Neural cell (in vitro differentiated cells): ENCODE results near the gene TMBIM4. TPM values are rescaled to one million over a fixed set of nuclear protein-coding genes. Genes with fewer than 3 reads are reported as not detected.

Experiments
- H2AFZ ChIP-seq: fragments of 200-600, 300-800 bp; sonication (generic), shearing (Covaris generic); 2 replicates; pipeline ENCODE4 v1.6.0; 2014; ENCODE audit warnings: low read depth, mild to moderate bottlenecking, antibody characterized with exemption, low read length, moderate library complexity
- H3F3A ChIP-seq: fragments of 200-600 bp; shearing (Covaris generic); 2 replicates; pipeline ENCODE4 v1.6.1; 2016; ENCODE audit warnings: mild to moderate bottlenecking, moderate library complexity, mixed read lengths, antibody characterized with exemption, low read length; ENCODE audit not compliant: insufficient read depth, poor library complexity, severe bottlenecking
- H3K27ac ChIP-seq: fragments of 200-600, 300-800 bp; sonication (generic), shearing (Covaris generic); 2 replicates; pipeline ENCODE4 v1.5.1; 2014; ENCODE audit warnings: mild to moderate bottlenecking, low read length, moderate library complexity
- H3K27me3 ChIP-seq: fragments of 300-800, 200-600 bp; sonication (generic), shearing (Covaris generic); 2 replicates; pipeline ENCODE4 v1.6.0; 2014; ENCODE audit warnings: mild to moderate bottlenecking, low read depth, low read length, moderate library complexity; ENCODE audit not compliant: insufficient read depth
- H3K36me3 ChIP-seq: fragments of 300-800, 200-600 bp; sonication (generic), shearing (Covaris generic); 2 replicates; pipeline ENCODE4 v1.5.1; 2014; ENCODE audit warnings: mild to moderate bottlenecking, antibody characterized with exemption, low read length, moderate library complexity; ENCODE audit not compliant: insufficient read depth
- H3K4me2 ChIP-seq: fragments of 300-800, 200-600 bp; sonication (generic), shearing (Covaris generic); 2 replicates; pipeline ENCODE4 v1.6.0; 2014; ENCODE audit warnings: mild to moderate bottlenecking, low read length
- H3K4me3 ChIP-seq: fragments of 300-800, 200-600 bp; sonication (generic), shearing (Covaris generic); 2 replicates; pipeline ENCODE4 v1.5.1; 2014; ENCODE audit warnings: mild to moderate bottlenecking, low read length, moderate library complexity
- H3K79me2 ChIP-seq: fragments of 200-600 bp; shearing (Covaris generic); replicated peaks from 2 replicates; pipeline ENCODE4 v1.6.0; 2014; ENCODE audit warnings: mild to moderate bottlenecking, low read length, moderate library complexity; ENCODE audit not compliant: insufficient read depth
- H3K9ac ChIP-seq: fragments of 300-800, 200-600 bp; sonication (generic), shearing (Covaris generic); 2 replicates; pipeline ENCODE4 v1.6.1; 2016; ENCODE audit warnings: mild to moderate bottlenecking, low read length, mixed read lengths
- H3K9me2 ChIP-seq: fragments of 200-600 bp; shearing (Covaris generic); 2 replicates; pipeline ENCODE4 v1.6.1; 2016; ENCODE audit warnings: mild to moderate bottlenecking, low read length, mixed read lengths; ENCODE audit not compliant: insufficient read depth
- H3K9me3 ChIP-seq: fragments of 200-600, 300-800 bp; sonication (generic), shearing (Covaris generic); 2 replicates; pipeline ENCODE4 v1.6.1; 2016; ENCODE audit warnings: mild to moderate bottlenecking, mixed run types, low read length, moderate library complexity, mixed read lengths
- H4K20me1 ChIP-seq: fragments of 200-600 bp; shearing (Covaris generic); 2 replicates; pipeline ENCODE4 v1.6.1; 2016; ENCODE audit warnings: mild to moderate bottlenecking, mixed run types; ENCODE audit not compliant: insufficient read depth
- EP300 ChIP-seq: fragments of 450-650 bp; conservative IDR thresholded peaks from 2 replicates; pipeline ENCODE4 v1.6.1; 2014; ENCODE audit warnings: antibody characterized with exemption, mild to moderate bottlenecking, moderate library complexity; ENCODE audit not compliant: poor library complexity, severe bottlenecking
- EZH2 ChIP-seq: fragments of 200-600, 300-800 bp; shearing (Covaris generic), sonication (generic); IDR thresholded peaks from 2 replicates; pipeline ENCODE4 v1.6.1; 2014; ENCODE audit warnings: antibody characterized with exemption, low read length, borderline replicate concordance, mild to moderate bottlenecking; ENCODE audit not compliant: insufficient read depth, poor library complexity, severe bottlenecking
- MXI1 ChIP-seq: fragments of 450-650 bp; conservative IDR thresholded peaks from 2 replicates; pipeline ENCODE4 v1.6.1; 2014; ENCODE audit warnings: antibody characterized with exemption, mild to moderate bottlenecking; ENCODE audit not compliant: poor library complexity, severe bottlenecking
- POLR2AphosphoS5 ChIP-seq: IDR thresholded peaks from 2 replicates; pipeline ENCODE4 v1.6.1; 2012
- RAD21 ChIP-seq: fragments of 450-650 bp; conservative IDR thresholded peaks from 2 replicates; pipeline ENCODE4 v1.6.1; 2014; ENCODE audit warnings: antibody characterized with exemption, mild to moderate bottlenecking, moderate library complexity
- SMC3 ChIP-seq: fragments of 450-650 bp; conservative IDR thresholded peaks from 2 replicates; pipeline ENCODE4 v1.6.1; 2014; ENCODE audit warnings: antibody characterized with exemption, mild to moderate bottlenecking, moderate library complexity; ENCODE audit not compliant: poor library complexity
- TAF1 ChIP-seq: IDR thresholded peaks from 2 replicates; pipeline ENCODE4 v1.6.1; 2012; ENCODE audit warnings: low read depth
- polyA plus RNA-seq: library from polyadenylated mRNA; depleted of rRNA; stranded (reverse); fragments of >200 nt; gene quantifications from 2 replicates; pipeline ENCODE4 v1.2.3, GENCODE V29; 2014
- TF ChIP-seq, protein P1 (sequence below): fragments of 450-650 bp; IDR thresholded peaks from 2 replicates; pipeline ENCODE4 v1.5.1; 2014; ENCODE audit warnings: antibody characterized with exemption, mild to moderate bottlenecking, moderate library complexity; ENCODE audit not compliant: poor library complexity, severe bottlenecking
- TF ChIP-seq, protein P2 (sequence below): IDR thresholded peaks from 2 replicates; pipeline ENCODE4 v1.6.1; 2012; ENCODE audit warnings: borderline replicate concordance

The TMBIM4 gene
- polyA plus RNA-seq, 1 donor from 2014 or later, result 24.5 TPM

DNA sequence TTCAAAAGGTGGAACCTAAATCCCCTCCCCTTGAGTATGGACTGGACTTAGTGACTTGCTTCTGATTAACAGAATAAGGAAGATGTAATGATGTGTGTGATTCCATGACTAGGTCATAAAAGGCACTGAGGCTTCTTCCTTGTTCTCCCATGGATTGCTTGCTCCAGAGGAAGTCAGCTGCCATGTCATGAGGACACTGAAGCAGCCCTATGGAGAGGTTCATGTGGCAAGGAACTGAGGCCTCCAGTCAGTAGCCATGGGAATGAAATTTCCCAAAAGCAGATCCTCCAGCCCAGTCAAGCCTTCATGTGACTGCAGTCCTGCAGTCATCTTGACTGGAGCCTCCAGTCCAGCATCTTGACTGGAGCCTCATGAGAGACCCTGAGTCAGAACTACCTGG, 10.7 kb downstream of the TMBIM4 start:
- H3K36me3 ChIP-seq, result no peaks in the 10 kb centered on the region
- no peak for TF ChIP-seq POLR2AphosphoS5
- no peak for TF ChIP-seq SMC3
- TF ChIP-seq, protein P1, sequence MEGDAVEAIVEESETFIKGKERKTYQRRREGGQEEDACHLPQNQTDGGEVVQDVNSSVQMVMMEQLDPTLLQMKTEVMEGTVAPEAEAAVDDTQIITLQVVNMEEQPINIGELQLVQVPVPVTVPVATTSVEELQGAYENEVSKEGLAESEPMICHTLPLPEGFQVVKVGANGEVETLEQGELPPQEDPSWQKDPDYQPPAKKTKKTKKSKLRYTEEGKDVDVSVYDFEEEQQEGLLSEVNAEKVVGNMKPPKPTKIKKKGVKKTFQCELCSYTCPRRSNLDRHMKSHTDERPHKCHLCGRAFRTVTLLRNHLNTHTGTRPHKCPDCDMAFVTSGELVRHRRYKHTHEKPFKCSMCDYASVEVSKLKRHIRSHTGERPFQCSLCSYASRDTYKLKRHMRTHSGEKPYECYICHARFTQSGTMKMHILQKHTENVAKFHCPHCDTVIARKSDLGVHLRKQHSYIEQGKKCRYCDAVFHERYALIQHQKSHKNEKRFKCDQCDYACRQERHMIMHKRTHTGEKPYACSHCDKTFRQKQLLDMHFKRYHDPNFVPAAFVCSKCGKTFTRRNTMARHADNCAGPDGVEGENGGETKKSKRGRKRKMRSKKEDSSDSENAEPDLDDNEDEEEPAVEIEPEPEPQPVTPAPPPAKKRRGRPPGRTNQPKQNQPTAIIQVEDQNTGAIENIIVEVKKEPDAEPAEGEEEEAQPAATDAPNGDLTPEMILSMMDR, result no peak
- TF ChIP-seq EZH2, result no peak
- no peak for TF ChIP-seq EP300
- TF ChIP-seq, protein P2, sequence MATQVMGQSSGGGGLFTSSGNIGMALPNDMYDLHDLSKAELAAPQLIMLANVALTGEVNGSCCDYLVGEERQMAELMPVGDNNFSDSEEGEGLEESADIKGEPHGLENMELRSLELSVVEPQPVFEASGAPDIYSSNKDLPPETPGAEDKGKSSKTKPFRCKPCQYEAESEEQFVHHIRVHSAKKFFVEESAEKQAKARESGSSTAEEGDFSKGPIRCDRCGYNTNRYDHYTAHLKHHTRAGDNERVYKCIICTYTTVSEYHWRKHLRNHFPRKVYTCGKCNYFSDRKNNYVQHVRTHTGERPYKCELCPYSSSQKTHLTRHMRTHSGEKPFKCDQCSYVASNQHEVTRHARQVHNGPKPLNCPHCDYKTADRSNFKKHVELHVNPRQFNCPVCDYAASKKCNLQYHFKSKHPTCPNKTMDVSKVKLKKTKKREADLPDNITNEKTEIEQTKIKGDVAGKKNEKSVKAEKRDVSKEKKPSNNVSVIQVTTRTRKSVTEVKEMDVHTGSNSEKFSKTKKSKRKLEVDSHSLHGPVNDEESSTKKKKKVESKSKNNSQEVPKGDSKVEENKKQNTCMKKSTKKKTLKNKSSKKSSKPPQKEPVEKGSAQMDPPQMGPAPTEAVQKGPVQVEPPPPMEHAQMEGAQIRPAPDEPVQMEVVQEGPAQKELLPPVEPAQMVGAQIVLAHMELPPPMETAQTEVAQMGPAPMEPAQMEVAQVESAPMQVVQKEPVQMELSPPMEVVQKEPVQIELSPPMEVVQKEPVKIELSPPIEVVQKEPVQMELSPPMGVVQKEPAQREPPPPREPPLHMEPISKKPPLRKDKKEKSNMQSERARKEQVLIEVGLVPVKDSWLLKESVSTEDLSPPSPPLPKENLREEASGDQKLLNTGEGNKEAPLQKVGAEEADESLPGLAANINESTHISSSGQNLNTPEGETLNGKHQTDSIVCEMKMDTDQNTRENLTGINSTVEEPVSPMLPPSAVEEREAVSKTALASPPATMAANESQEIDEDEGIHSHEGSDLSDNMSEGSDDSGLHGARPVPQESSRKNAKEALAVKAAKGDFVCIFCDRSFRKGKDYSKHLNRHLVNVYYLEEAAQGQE, result no peak
- TF ChIP-seq RAD21, result no peak
- no peak for TF ChIP-seq MXI1
- TF ChIP-seq TAF1, result no peak
- H3K79me2 ChIP-seq, result no peaks in the 10 kb centered on the region
- no peaks in the 10 kb centered on the region for H4K20me1 ChIP-seq
- H3K9ac ChIP-seq, result no peak overlapping the region
- H3K9me2 ChIP-seq, result no peaks in the 10 kb centered on the region
- H3K27me3 ChIP-seq, result no peaks in the 10 kb centered on the region
- H2AFZ ChIP-seq, result no peak overlapping the region
- H3K27ac ChIP-seq, result no peak overlapping the region
- H3K4me2 ChIP-seq, result no peak overlapping the region
- H3K4me3 ChIP-seq, result no peak overlapping the region
- H3F3A ChIP-seq, result no peaks in the 10 kb centered on the region
- H3K9me3 ChIP-seq, result peaks cover 4% of the 10 kb centered on the region

DNA sequence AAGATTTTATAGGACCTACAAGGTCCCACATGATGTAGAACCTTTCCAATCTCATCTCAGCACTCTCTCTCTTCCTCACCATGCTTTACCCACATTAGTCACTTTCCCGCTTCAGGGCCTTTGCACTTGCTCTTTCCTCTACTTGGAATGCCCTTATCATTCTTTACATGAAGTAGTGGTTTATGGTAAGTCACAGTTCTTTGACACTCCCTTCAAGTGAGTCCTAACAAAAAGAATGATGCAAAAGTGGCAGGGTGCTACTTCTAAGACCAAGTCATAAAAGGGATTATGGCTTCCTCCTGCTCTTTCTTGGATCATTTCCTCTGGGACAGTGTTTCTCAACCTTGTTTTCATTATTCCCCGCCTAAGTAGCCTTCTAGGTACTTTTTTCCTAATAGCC, 13.1 kb downstream of the TMBIM4 start:
- H3K9ac ChIP-seq, result no peak overlapping the region
- H2AFZ ChIP-seq, result no peak overlapping the region
- H3K79me2 ChIP-seq, result no peaks in the 10 kb centered on the region
- TF ChIP-seq EP300 (no peak), TAF1 (no peak), RAD21 (no peak), EZH2 (no peak), SMC3 (no peak), POLR2AphosphoS5 (no peak), MXI1 (no peak)
- TF ChIP-seq, protein P2, result no peak
- TF ChIP-seq, protein P1, result no peak
- no peak overlapping the region for H3K4me3 ChIP-seq
- H3K36me3 ChIP-seq, result no peaks in the 10 kb centered on the region
- no peaks in the 10 kb centered on the region for H3K27me3 ChIP-seq
- no peak overlapping the region for H3K27ac ChIP-seq
- H4K20me1 ChIP-seq, result no peaks in the 10 kb centered on the region
- H3K4me2 ChIP-seq, result no peak overlapping the region
- no peaks in the 10 kb centered on the region for H3K9me2 ChIP-seq
- H3K9me3 ChIP-seq, result peaks cover 4% of the 10 kb centered on the region
- no peaks in the 10 kb centered on the region for H3F3A ChIP-seq
